Right ventricle myocardium superior (tissue), 1 donor: Measurements from ENCODE around the gene HIF3A. TPM values are rescaled to one million over a fixed set of nuclear protein-coding genes. Genes with fewer than 3 reads are reported as not detected.
"Not testable (repeated sequence)": the region's sequence is repeated elsewhere in the genome, so short reads cannot be mapped to it uniquely, and the experiment has no call there.

ENCODE experiments used
- ATAC-seq: fragments of 200-7000 bp; cut with Tn5 transposase; one replicate; pipeline ENCODE4 v1.9.1; 2020; ENCODE audit warnings: mild to moderate bottlenecking; ENCODE audit not compliant: poor library complexity
- DNase-seq: peaks from one replicate; pipeline ENCODE4 v3.0.0-alpha.2; 2020
- intact Hi-C: fragments of 100-400 bp; cut with DNase I; formaldehyde crosslinking; loops from one replicate; pipeline ENCODE4 v1.11.2; 2022
- total RNA-seq: library from RNA; stranded (reverse); fragmentation: NEBNext Ultra II Directional; extraction: Animal tissue kit (Norgen Biotek cat#: 25700); gene quantifications from one replicate; pipeline ENCODE4 v1.2.1, GENCODE V29; 2021
- donor health status: DM: no; HTN: yes; CAD: no; lungs with severe emphysema.

HIF3A gene
- total RNA-seq, 1 donor from 2014 or later, result 73.1 TPM

GRCh38 chr19:46313540-46314469 lies 17.0 kb downstream of the HIF3A start:
- DNase-seq, ATAC-seq, intact Hi-C loops: not testable (repeated sequence)

- DNase-seq (no peak), ATAC-seq (no peak)
- intact Hi-C loops, result no loop called here
Measured at GRCh38 chr19:46317339-46317738, 20.5 kb downstream of the HIF3A start.

- intact Hi-C loops, result no loop called here
- ATAC-seq (no peak), DNase-seq (no peak)
Measured at GRCh38 chr19:46319613-46320012, 22.8 kb downstream of the HIF3A start.

- intact Hi-C loops, result no loop called here
- ATAC-seq, result no peak
- no peak for DNase-seq
Measured at GRCh38 chr19:46320559-46320958, 23.7 kb downstream of the HIF3A start.

GRCh38 chr19:46321653-46322052 lies 24.8 kb downstream of the HIF3A start:
- ATAC-seq (no peak), DNase-seq (no peak)
- intact Hi-C loops, result no loop called here

- intact Hi-C loops, DNase-seq, ATAC-seq: not testable (repeated sequence)
Measured at GRCh38 chr19:46323227-46323626, 26.4 kb downstream of the HIF3A start.

GRCh38 chr19:46324277-46324676 lies 27.4 kb downstream of the HIF3A start:
- DNase-seq (no peak), ATAC-seq (no peak)
- intact Hi-C loops, result no loop called here

- intact Hi-C loops, result no loop called here
- ATAC-seq, result no peak
- no peak for DNase-seq
Measured at GRCh38 chr19:46326608-46327007, 29.8 kb downstream of the HIF3A start.

- ATAC-seq (no peak), DNase-seq (no peak)
- intact Hi-C loops, result no loop called here
Measured at GRCh38 chr19:46328079-46328478, 31.2 kb downstream of the HIF3A start.

GRCh38 chr19:46330319-46330918 lies 33.6 kb downstream of the HIF3A start:
- ATAC-seq, result no peak
- intact Hi-C loops, result no loop called here

GRCh38 chr19:46337487-46337886 lies 40.6 kb downstream of the HIF3A start:
- no peak for ATAC-seq
- intact Hi-C loops, result no loop called here
- DNase-seq, result no peak

More at GRCh38 chr19:46330319-46330918, 33.6 kb downstream of the HIF3A start:
- no peak for DNase-seq

- ATAC-seq (no peak), DNase-seq (no peak)
- intact Hi-C loops, result no loop called here
Measured at GRCh38 chr19:46339446-46339845, 42.6 kb downstream of the HIF3A start.

GRCh38 chr19:46340051-46340659 lies 43.3 kb downstream of the HIF3A start:
- no peak for ATAC-seq
- DNase-seq, result no peak
- intact Hi-C loops, result no loop called here

GRCh38 chr19:46341937-46342336 lies 45.1 kb downstream of the HIF3A start:
- no peak for ATAC-seq
- no peak for DNase-seq
- intact Hi-C loops, result no loop called here

- intact Hi-C loops, result no loop called here
- DNase-seq, result no peak
- ATAC-seq, result no peak
Measured at GRCh38 chr19:46344363-46344762, 47.5 kb downstream of the HIF3A start.

- DNase-seq (no peak), ATAC-seq (no peak)
- intact Hi-C loops, result loop anchor here (5.0 kb wide), 2 partner anchors 43 to 63 kb away; no protein-coding TSS in a partner anchor
Measured at GRCh38 chr19:46345157-46345556, 48.3 kb downstream of the HIF3A start.

GRCh38 chr19:46346821-46347571 lies 50.2 kb downstream of the HIF3A start, which contains the start of gene PPP5C:
PPP5C (plus strand) TSS chr19:46347087; CDS start chr19:46347097, 10 bp downstream.
- intact Hi-C loops, result loop anchor here (5.0 kb wide), 2 partner anchors 45 to 65 kb away; no protein-coding TSS in a partner anchor

GRCh38 chr19:46347572-46347883 lies 50.7 kb downstream of the HIF3A start:
- intact Hi-C loops, result loop anchor here (5.0 kb wide), 2 partner anchors 45 to 65 kb away; no protein-coding TSS in a partner anchor
- no peak for DNase-seq
- no peak for ATAC-seq

More at GRCh38 chr19:46346821-46347571, 50.2 kb downstream of the HIF3A start, which contains the start of gene PPP5C:
- peak; percentile 96 for DNase-seq
- peak; percentile 85 for ATAC-seq

GRCh38 chr19:46347985-46348384 lies 51.1 kb downstream of the HIF3A start:
- intact Hi-C loops, result loop anchor here (5.0 kb wide), 2 partner anchors 46 to 66 kb away; no protein-coding TSS in a partner anchor
- DNase-seq, result no peak
- no peak for ATAC-seq
